Body of pancreas (tissue), 4 donors: ENCODE results near the gene HOXB6. TPM values are rescaled to one million over a fixed set of nuclear protein-coding genes. Genes with fewer than 3 reads are reported as not detected.

Experiments
- ATAC-seq: fragments of 150-250 bp; one replicate; pipeline ENCODE4 v1.9.1; 2016
- DNase-seq, 4 donors: peaks; one replicate each; pipeline ENCODE4 v3.0.0-alpha.2; 2019
- H3K27ac ChIP-seq, 4 donors: fragments of 200-600 bp; sonication (generic); 1 replicate in 3 of 4; 2 replicates in 1 of 4; pipeline versions ENCODE4 v1.5.1 to v1.6.1; 2016 to 2019; ENCODE audit warnings: mild to moderate bottlenecking in 1 of 4, mixed read lengths in 1 of 4, moderate library complexity in 1 of 4
- H3K27me3 ChIP-seq, 2 donors: fragments of 200-600 bp; sonication (generic); one replicate each; pipeline ENCODE4 v1.6.0; 2016; ENCODE audit warnings: mild to moderate bottlenecking in 1 of 2
- H3K36me3 ChIP-seq, 2 donors: fragments of 200-600 bp; sonication (generic); replicated peaks in 1 of 2; 2 replicates each; pipeline ENCODE4 v1.5.1; 2016; ENCODE audit warnings: low read depth in 2 of 2; ENCODE audit not compliant: insufficient read depth in 1 of 2
- H3K4me1 ChIP-seq: fragments of 200-600 bp; sonication (generic); one replicate; pipeline ENCODE4 v1.6.0; 2016
- H3K4me3 ChIP-seq, 2 donors: fragments of 200-600 bp; sonication (generic); 1 replicate in 1 of 2; 2 replicates in 1 of 2; pipeline ENCODE4 v1.5.1; 2016 to 2019
- H3K9me3 ChIP-seq, 3 donors: fragments of 200-600 bp; sonication (generic); 1 replicate in 2 of 3; 2 replicates in 1 of 3; pipeline ENCODE4 v1.5.1; 2016
- POLR2A ChIP-seq, 3 donors: fragments of 450-650 bp; IDR thresholded peaks; one replicate each; pipeline ENCODE4 v1.6.1; 2016; ENCODE audit warnings: antibody characterized with exemption in 3 of 3, mild to moderate bottlenecking in 2 of 3
- WGBS, 2 donors: methylation state at CpG; one replicate each; pipeline ENCODE4 v1.1.5; 2017; 5-methylcytosine and 5-hydroxymethylcytosine counted together
- intact Hi-C: fragments of 100-400 bp; cut with DNase I; formaldehyde crosslinking; loops from one replicate; pipeline ENCODE4 v1.15.1; 2023
- total RNA-seq, 2 donors: library from RNA; depleted of rRNA; stranded (reverse); fragments of >200 nt; gene quantifications; one replicate each; pipeline ENCODE4 v1.1.0, GENCODE V29; 2016
- TF ChIP-seq, protein P1 (sequence below), 7 experiments: fragments of 450-650 bp in 4 of 7; fragments of 200-600 bp in 3 of 7; sonication (generic) in 3 of 7; IDR thresholded peaks; one replicate each; pipeline ENCODE4 v1.5.1; 2016 to 2019; ENCODE audit warnings: antibody characterized with exemption in 7 of 7

The HOXB6 gene
- total RNA-seq, 2 donors from 2014 or later = 2.1 to 2.6 TPM

GRCh38 chr17:48630925-48631692 lies 26.3 kb upstream of the HOXB6 start:
- intact Hi-C loops = no loop called here
- peaks cover 0 to 84% of the 10 kb centered on the region in 2 donors for H3K27me3 ChIP-seq
- TF ChIP-seq POLR2A (IDR thresholded peaks at IDR 0.05) = no peak
- TF ChIP-seq, protein P1, sequence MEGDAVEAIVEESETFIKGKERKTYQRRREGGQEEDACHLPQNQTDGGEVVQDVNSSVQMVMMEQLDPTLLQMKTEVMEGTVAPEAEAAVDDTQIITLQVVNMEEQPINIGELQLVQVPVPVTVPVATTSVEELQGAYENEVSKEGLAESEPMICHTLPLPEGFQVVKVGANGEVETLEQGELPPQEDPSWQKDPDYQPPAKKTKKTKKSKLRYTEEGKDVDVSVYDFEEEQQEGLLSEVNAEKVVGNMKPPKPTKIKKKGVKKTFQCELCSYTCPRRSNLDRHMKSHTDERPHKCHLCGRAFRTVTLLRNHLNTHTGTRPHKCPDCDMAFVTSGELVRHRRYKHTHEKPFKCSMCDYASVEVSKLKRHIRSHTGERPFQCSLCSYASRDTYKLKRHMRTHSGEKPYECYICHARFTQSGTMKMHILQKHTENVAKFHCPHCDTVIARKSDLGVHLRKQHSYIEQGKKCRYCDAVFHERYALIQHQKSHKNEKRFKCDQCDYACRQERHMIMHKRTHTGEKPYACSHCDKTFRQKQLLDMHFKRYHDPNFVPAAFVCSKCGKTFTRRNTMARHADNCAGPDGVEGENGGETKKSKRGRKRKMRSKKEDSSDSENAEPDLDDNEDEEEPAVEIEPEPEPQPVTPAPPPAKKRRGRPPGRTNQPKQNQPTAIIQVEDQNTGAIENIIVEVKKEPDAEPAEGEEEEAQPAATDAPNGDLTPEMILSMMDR (IDR thresholded peaks at IDR 0.05) = no peak
- DNase-seq = no peak
- H3K36me3 ChIP-seq = no peaks in the 10 kb centered on the region
- WGBS, 2 donors = 16% methylated on average over 13 to 15 of the region's 15 CpGs
- H3K4me3 ChIP-seq = no peak overlapping the region
- no peak for ATAC-seq
- H3K27ac ChIP-seq = no peak overlapping the region
- no peaks in the 10 kb centered on the region for H3K9me3 ChIP-seq
- H3K4me1 ChIP-seq = peaks cover 8% of the 10 kb centered on the region

GRCh38 chr17:48630009-48630924 lies 25.5 kb upstream of the HOXB6 start:
- Histone ChIP-seq H3K4me1 (peaks cover 16% of the 10 kb centered on the region), H3K27me3 (peaks cover 0 to 84% of the 10 kb centered on the region in 2 donors), H3K4me3 (no peak overlapping the region), H3K9me3 (no peaks in the 10 kb centered on the region), H3K36me3 (no peaks in the 10 kb centered on the region), H3K27ac (no peak overlapping the region)
- DNase-seq = no peak
- TF ChIP-seq POLR2A (IDR thresholded peaks at IDR 0.05) = no peak
- TF ChIP-seq, protein P1 (IDR thresholded peaks at IDR 0.05) = no peak
- intact Hi-C loops = no loop called here
- no peak for ATAC-seq
- 16 to 23% methylated on average over 15 of the region's 15 CpGs for WGBS, 2 donors

DNA sequence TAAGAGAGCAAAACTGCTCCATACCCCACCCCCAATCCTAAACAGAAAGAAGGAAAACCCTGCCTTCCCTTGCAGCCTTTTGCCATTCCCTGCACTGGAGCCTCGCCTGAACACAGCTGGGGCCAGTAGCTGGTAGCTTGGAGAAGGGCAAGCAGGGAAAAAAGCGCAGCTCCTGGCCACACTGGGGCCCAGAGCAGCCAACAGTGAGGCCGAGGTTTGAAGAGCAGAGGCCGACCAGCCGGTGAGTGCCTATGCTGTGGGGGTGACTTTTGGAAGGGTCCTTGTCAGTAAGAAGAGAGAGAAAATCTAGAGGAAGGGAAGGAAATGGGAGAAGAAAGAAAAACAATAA lies 24.6 kb upstream of the HOXB6 start:
- TF ChIP-seq, protein P1 (IDR thresholded peaks at IDR 0.05) = no peak
- intact Hi-C loops = loop anchor here (10.0 kb wide), 1 partner anchor 475 kb away; no protein-coding TSS in a partner anchor
- Histone ChIP-seq H3K9me3 (no peaks in the 10 kb centered on the region), H3K4me1 (peaks cover 23% of the 10 kb centered on the region), H3K27ac (no peak overlapping the region), H3K27me3 (peaks cover 0 to 84% of the 10 kb centered on the region in 2 donors), H3K36me3 (no peaks in the 10 kb centered on the region), H3K4me3 (no peak overlapping the region)
- DNase-seq = no peak
- ATAC-seq = no peak
- WGBS, 2 donors = 15 to 30% methylated on average over 5 of the region's 5 CpGs

GRCh38 chr17:48628649-48629410 lies 24.0 kb upstream of the HOXB6 start:
- no peak for DNase-seq
- Histone ChIP-seq H3K9me3 (no peaks in the 10 kb centered on the region), H3K36me3 (no peaks in the 10 kb centered on the region), H3K4me3 (no peak overlapping the region), H3K27me3 (peaks cover 0 to 84% of the 10 kb centered on the region in 2 donors), H3K27ac (no peak overlapping the region), H3K4me1 (peaks cover 22% of the 10 kb centered on the region)
- intact Hi-C loops = loop anchor here (10.0 kb wide), 1 partner anchor 474 kb away; no protein-coding TSS in a partner anchor
- no peak for TF ChIP-seq POLR2A (IDR thresholded peaks at IDR 0.05)
- TF ChIP-seq, protein P1 (IDR thresholded peaks at IDR 0.05) = no peak
- no peak for ATAC-seq
- 23 to 25% methylated on average over 5 of the region's 5 CpGs for WGBS, 2 donors
